ENCODE measurements around the gene KCNMA1. TPM values are rescaled to one million over a fixed set of nuclear protein-coding genes. Genes with fewer than 3 reads are reported as not detected.

Gene KCNMA1
- total RNA-seq, 1 experiment from 2014 or later, result 0.49 TPM

DNA sequence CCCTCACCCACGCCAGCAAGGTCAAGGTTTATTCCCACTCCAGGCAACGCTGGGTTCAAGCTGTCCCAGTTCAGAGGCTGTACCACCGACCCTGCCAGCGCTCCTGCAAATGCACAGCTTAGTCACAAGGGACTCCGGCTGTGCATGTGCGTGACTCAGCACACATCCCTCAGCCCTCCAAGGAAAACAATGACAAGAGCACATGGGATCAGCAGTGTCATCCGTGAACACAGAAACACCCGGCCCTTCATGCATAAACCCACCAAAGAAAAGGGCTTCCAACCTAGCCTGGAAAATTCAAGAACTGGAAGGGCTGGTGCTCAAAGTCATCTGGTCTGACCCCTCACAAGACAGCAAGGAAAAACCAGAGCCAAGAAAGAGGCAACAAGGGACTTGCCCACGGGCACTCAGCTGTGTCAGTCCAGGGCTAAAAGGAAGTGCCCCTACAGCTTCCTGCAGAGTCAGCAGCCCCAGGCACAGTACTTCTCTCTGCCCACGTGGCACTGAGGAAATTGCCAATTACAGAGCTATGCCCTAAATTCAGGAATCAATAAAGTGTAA lies 106.1 kb downstream of the KCNMA1 start:
- H3K27ac ChIP-seq (ENCODE audit: low read depth, low read length), result peak overlapping the region; percentile 48
- RAD21 ChIA-PET (ENCODE audit: low non-redundant PET in 1 of 2, low total read pairs in 2 of 2, uncharacterized antibody in 2 of 2, unreplicated experiment in 2 of 2), result interaction anchor here in 1 of 2 experiments (0.7 kb wide), 1 partner anchor 180 kb away, joined by 3 read pairs; no protein-coding TSS in a partner anchor
- H3K4me3 ChIP-seq (replicated peaks in 1 of 2; ENCODE audit: low read depth in 1 of 2, low read length in 2 of 2), result peak overlapping the region in 1 of 2 experiments; percentile 37; a peak in 2 of 4 replicates
- H3K36me3 ChIP-seq (ENCODE audit: control insufficient read depth in 1 of 2, insufficient read depth in 2 of 2, low read length in 2 of 2), result no peaks in the 10 kb centered on the region
- H4K20me1 ChIP-seq (ENCODE audit: insufficient read depth), result no peaks in the 10 kb centered on the region
- TF ChIP-seq SRF (IDR thresholded peaks at IDR 0.05; ENCODE audit: low read depth) (peak; percentile 16; the same call in 1 of the 2 replicates), EZH2 (IDR thresholded peaks at IDR 0.05) (no peak), RAD21 (IDR thresholded peaks at IDR 0.05; ENCODE audit: low read depth) (no peak), TCF7L2 (IDR thresholded peaks at IDR 0.05; ENCODE audit: borderline replicate concordance, extremely low read depth, insufficient read depth, insufficient read length) (peak; percentile 58), CBX3 (IDR thresholded peaks at IDR 0.05; ENCODE audit: low read depth) (peak; percentile 88; the same call in 1 of the 2 replicates), EGR1 (IDR thresholded peaks at IDR 0.05; ENCODE audit: low read depth) (no peak), POLR2A (IDR thresholded peaks at IDR 0.05; ENCODE audit: borderline replicate concordance, extremely low read depth, insufficient read depth, insufficient read length) (no peak), JUND (IDR thresholded peaks at IDR 0.05) (peak; percentile 72), POLR2AphosphoS5 (IDR thresholded peaks at IDR 0.05; ENCODE audit: low read depth, low read length) (peak; percentile 46; the same call in 1 of the 2 replicates), SIN3A (IDR thresholded peaks at IDR 0.05; ENCODE audit: low read depth) (peak; percentile 54; the same call in 1 of the 2 replicates), FOSL1 (IDR thresholded peaks at IDR 0.05; ENCODE audit: low read depth) (peak; percentile 66), SP1 (IDR thresholded peaks at IDR 0.05; ENCODE audit: low read depth) (peak; percentile 70)
- TF ChIP-seq, protein P1, sequence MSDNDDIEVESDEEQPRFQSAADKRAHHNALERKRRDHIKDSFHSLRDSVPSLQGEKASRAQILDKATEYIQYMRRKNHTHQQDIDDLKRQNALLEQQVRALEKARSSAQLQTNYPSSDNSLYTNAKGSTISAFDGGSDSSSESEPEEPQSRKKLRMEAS (IDR thresholded peaks at IDR 0.05), result peak; percentile 96
- no peaks in the 10 kb centered on the region for H3K9me2 ChIP-seq (ENCODE audit: insufficient read depth)
- peaks cover 27 to 57% of the 10 kb centered on the region in 2 experiments for H3K4me1 ChIP-seq (ENCODE audit: control insufficient read depth in 1 of 2, insufficient read depth in 2 of 2, low read length in 2 of 2)
- DNase-seq (ENCODE audit: low read depth, low spot score) (peak; percentile 60), ATAC-seq (peak; percentile 95)
- peak overlapping the region; percentile 60 for H2AFZ ChIP-seq (ENCODE audit: low read depth, low read length, poor library complexity, severe bottlenecking)
- BruUV-seq (replicated peaks), result no TSS peak
- POLR2A ChIA-PET, result interaction anchor here (0.9 to 1.0 kb wide), 2 partner anchors 8 to 27 kb away, joined by 4 to 5 read pairs; no protein-coding TSS in a partner anchor
- intact Hi-C loops (cut with micrococcal nuclease), result no loop called here
- H3K4me2 ChIP-seq (ENCODE audit: low read length), result peak overlapping the region; percentile 79
- CTCF ChIA-PET, result interaction anchor here (1.3 to 1.6 kb wide), 3 partner anchors 29 to 225 kb away, joined by 3 read pairs; no protein-coding TSS in a partner anchor
- H3K27me3 ChIP-seq (ENCODE audit: insufficient read depth, low read length), result no peaks in the 10 kb centered on the region
- H3K79me2 ChIP-seq (ENCODE audit: insufficient read depth, low read length), result no peaks in the 10 kb centered on the region
- no peaks in the 10 kb centered on the region for H3K9me3 ChIP-seq (ENCODE audit: control insufficient read depth in 1 of 2, insufficient read depth in 1 of 2, low read depth in 1 of 2, low read length in 2 of 2)
- peak overlapping the region; percentile 51 for H3K9ac ChIP-seq (ENCODE audit: low read length)

Data from HCT116 (cell line).